A549 treated with AZD9567 at 1 μM for 4 hours (cell line): ENCODE data around the gene ZFP62. TPM values are rescaled to one million over a fixed set of nuclear protein-coding genes. Genes with fewer than 3 reads are reported as not detected.

Source experiments
- total RNA-seq: library from RNA; stranded (reverse); fragments of 200-300 nt; extraction: Qiagen RNA extraction; gene quantifications from 5 replicates; pipeline ENCODE4 v1.2.3, GENCODE V29; 2022; ENCODE audit not compliant: insufficient read depth

ZFP62 gene
- total RNA-seq = 7.9 to 9.5 TPM (median 8.5 TPM) in 5 replicates

DNA sequence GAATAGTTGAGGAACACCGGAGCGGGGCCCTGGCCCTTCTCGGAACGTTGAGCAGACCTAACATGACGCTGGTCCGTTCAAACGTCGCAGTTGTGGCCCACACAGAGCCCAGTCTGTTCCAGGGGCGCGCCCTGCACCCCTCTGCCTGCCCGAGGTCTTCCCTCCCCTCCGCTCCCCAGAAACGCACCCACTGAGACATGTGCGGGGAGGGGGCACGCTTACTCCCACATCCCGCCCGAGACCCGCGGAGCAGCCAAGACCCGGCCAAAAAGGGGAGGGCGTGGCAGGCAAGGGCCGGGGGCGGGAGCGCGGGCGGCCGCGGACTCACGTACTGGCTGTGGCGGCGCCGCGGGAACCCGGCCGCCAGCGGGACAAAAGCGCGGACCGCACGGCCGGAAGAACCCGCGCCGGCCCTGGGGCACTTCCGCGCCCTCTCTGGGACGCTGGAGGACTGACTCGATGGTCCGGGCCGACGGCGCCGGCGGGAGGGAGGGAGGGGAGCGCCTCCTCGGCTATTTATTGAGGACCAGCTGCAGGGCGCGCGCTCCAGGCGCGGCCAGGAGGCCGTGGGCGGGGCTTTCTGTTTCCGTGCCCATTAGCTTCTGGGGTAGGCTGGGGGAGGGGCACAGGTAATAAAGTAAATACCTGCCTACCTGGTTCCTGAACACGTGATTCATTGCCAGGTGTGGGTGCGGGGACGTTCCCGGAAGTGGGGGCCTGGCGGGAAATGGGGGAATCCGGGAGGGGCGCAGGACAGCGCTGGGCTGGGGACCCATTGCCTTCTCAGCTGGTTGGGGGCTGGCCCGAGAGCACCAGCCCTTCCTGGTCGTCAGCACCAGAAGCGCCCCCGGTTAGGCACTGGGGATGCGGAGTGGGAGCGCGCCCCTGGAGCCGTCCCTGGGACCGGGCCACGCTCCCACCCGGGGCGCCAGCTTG, at the start of gene ZFP62:
Gene ZFP62, minus strand, starts transcription at position 390 of the 936 bp plus-strand sequence. Its CDS starts 57 bp downstream, at position 333.

DNA sequence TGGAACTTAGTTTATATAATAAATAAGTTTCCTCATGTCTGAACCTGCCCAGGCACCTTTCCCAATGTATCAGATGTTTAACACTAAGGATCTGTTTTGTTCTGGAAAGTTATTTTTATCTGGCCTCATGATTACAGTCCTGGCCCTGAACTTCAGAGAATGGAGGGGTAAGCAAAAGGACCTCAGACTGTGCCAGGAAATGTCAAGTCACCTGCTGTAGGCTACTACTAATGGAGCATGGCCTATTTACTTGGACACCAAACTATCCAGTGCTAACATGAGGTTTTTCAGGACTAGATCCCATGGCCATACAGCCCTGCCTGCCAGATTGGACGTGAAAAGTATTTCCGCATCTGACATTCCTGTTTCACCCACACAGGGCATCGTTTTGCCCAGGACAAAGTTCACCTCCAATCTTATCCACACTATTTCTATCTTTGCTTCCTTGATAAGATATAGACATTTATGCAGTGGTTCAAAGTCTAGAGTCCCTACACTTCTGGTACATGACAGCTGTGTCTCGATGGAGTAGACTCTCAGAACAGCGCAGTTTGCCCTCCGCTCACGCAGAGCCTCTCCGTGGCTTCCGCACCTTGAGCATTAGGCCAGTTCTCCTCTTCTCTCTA, 37.7 kb upstream of the ZFP62 start, which contains the start of gene BTNL8:
Gene BTNL8, plus strand, starts transcription at position 539 of the 626 bp plus-strand sequence. CDS start 152 bp downstream, outside the sequence.

GRCh38 chr5:180802325-180803180, 58.5 kb downstream of the ZFP62 start, which contains the start of gene MGAT1:
TSS of gene MGAT1 (minus strand) at chr5:180802806. CDS start at chr5:180792971, 9,835 bp downstream.

Other genes starting within 250 kb of the ZFP62 start
- 3.3 to 4.3 TPM (median 3.9 TPM) in 5 replicates for gene FLT4, start 211.7 kb downstream of the ZFP62 start, total RNA-seq
- not detected in 5 replicates for gene OR2Y1, start 121.2 kb downstream of the ZFP62 start, total RNA-seq
- gene MGAT1, start 58.5 kb downstream of the ZFP62 start, total RNA-seq = 62.8 to 92.8 TPM (median 90.1 TPM) in 5 replicates
- gene BTNL8, start 37.9 kb upstream of the ZFP62 start, total RNA-seq = not detected in 5 replicates
- gene BTNL3, start 127.6 kb upstream of the ZFP62 start, total RNA-seq = not detected in 5 replicates
- 0.56 to 1.4 TPM (median 1.1 TPM) in 5 replicates for gene BTNL9, start 179.0 kb upstream of the ZFP62 start, total RNA-seq